Measurements from ENCODE around the gene MOV10L1.

The MOV10L1 gene

GRCh38 chr22:50171319-50171964, 81.6 kb downstream of the MOV10L1 start:
- no peaks in the 10 kb centered on the region for H3K4me1 ChIP-seq (ENCODE audit: control insufficient read depth, low read depth, low read length)
- peaks cover 37% of the 10 kb centered on the region for H3K27me3 ChIP-seq (ENCODE audit: control insufficient read depth, insufficient read depth, low read length)
- no peak overlapping the region for H3K9ac ChIP-seq (ENCODE audit: low read length)
- no peak overlapping the region for H3K27ac ChIP-seq (ENCODE audit: low read length)
- no peaks in the 10 kb centered on the region for H3K36me3 ChIP-seq (ENCODE audit: control insufficient read depth, low read depth, low read length)
- peak overlapping the region; percentile 58 for H3K4me3 ChIP-seq (ENCODE audit: low read length)
- H3K9me3 ChIP-seq (ENCODE audit: control insufficient read depth, low read depth, low read length), result no peaks in the 10 kb centered on the region

GRCh38 chr22:50171965-50172421, 82.2 kb downstream of the MOV10L1 start:
- no peaks in the 10 kb centered on the region for H3K36me3 ChIP-seq (ENCODE audit: control insufficient read depth, low read depth, low read length)
- no peaks in the 10 kb centered on the region for H3K4me1 ChIP-seq (ENCODE audit: control insufficient read depth, low read depth, low read length)
- no peak overlapping the region for H3K27ac ChIP-seq (ENCODE audit: low read length)
- H3K27me3 ChIP-seq (ENCODE audit: control insufficient read depth, insufficient read depth, low read length), result peaks cover 37% of the 10 kb centered on the region
- no peak overlapping the region for H3K4me3 ChIP-seq (ENCODE audit: low read length)
- H3K9ac ChIP-seq (ENCODE audit: low read length), result no peak overlapping the region
- H3K9me3 ChIP-seq (ENCODE audit: control insufficient read depth, low read depth, low read length), result no peaks in the 10 kb centered on the region

GRCh38 chr22:50173311-50173982, 83.6 kb downstream of the MOV10L1 start:
- Histone ChIP-seq H3K4me3 (ENCODE audit: low read length) (no peak overlapping the region), H3K9ac (ENCODE audit: low read length) (no peak overlapping the region), H3K36me3 (ENCODE audit: control insufficient read depth, low read depth, low read length) (no peaks in the 10 kb centered on the region), H3K27me3 (ENCODE audit: control insufficient read depth, insufficient read depth, low read length) (peaks cover 28% of the 10 kb centered on the region), H3K9me3 (ENCODE audit: control insufficient read depth, low read depth, low read length) (no peaks in the 10 kb centered on the region), H3K27ac (ENCODE audit: low read length) (no peak overlapping the region), H3K4me1 (ENCODE audit: control insufficient read depth, low read depth, low read length) (no peaks in the 10 kb centered on the region)

- H3K4me3 ChIP-seq (ENCODE audit: low read length), result no peak overlapping the region
- H3K9ac ChIP-seq (ENCODE audit: low read length), result no peak overlapping the region
- no peaks in the 10 kb centered on the region for H3K9me3 ChIP-seq (ENCODE audit: control insufficient read depth, low read depth, low read length)
- no peaks in the 10 kb centered on the region for H3K4me1 ChIP-seq (ENCODE audit: control insufficient read depth, low read depth, low read length)
- H3K36me3 ChIP-seq (ENCODE audit: control insufficient read depth, low read depth, low read length), result no peaks in the 10 kb centered on the region
- H3K27ac ChIP-seq (ENCODE audit: low read length), result no peak overlapping the region
- peaks cover 22% of the 10 kb centered on the region for H3K27me3 ChIP-seq (ENCODE audit: control insufficient read depth, insufficient read depth, low read length)
Observed at GRCh38 chr22:50173983-50174355, 84.2 kb downstream of the MOV10L1 start.

GRCh38 chr22:50174382-50175190, 84.8 kb downstream of the MOV10L1 start:
- no peak overlapping the region for H3K27ac ChIP-seq (ENCODE audit: low read length)
- H3K4me3 ChIP-seq (ENCODE audit: low read length), result no peak overlapping the region
- H3K4me1 ChIP-seq (ENCODE audit: control insufficient read depth, low read depth, low read length), result no peaks in the 10 kb centered on the region
- H3K36me3 ChIP-seq (ENCODE audit: control insufficient read depth, low read depth, low read length), result no peaks in the 10 kb centered on the region
- no peak overlapping the region for H3K9ac ChIP-seq (ENCODE audit: low read length)
- no peaks in the 10 kb centered on the region for H3K9me3 ChIP-seq (ENCODE audit: control insufficient read depth, low read depth, low read length)
- peaks cover 17% of the 10 kb centered on the region for H3K27me3 ChIP-seq (ENCODE audit: control insufficient read depth, insufficient read depth, low read length)

- Histone ChIP-seq H3K9ac (ENCODE audit: low read length) (no peak overlapping the region), H3K27me3 (ENCODE audit: control insufficient read depth, insufficient read depth, low read length) (peaks cover 17% of the 10 kb centered on the region), H3K4me3 (ENCODE audit: low read length) (no peak overlapping the region)
Observed at GRCh38 chr22:50175191-50175461, 85.3 kb downstream of the MOV10L1 start.

GRCh38 chr22:50175921-50176849, 86.4 kb downstream of the MOV10L1 start:
- H3K27ac ChIP-seq (ENCODE audit: low read length), result no peak overlapping the region
- no peaks in the 10 kb centered on the region for H3K4me1 ChIP-seq (ENCODE audit: control insufficient read depth, low read depth, low read length)
- H3K9me3 ChIP-seq (ENCODE audit: control insufficient read depth, low read depth, low read length), result no peaks in the 10 kb centered on the region
- H3K9ac ChIP-seq (ENCODE audit: low read length), result no peak overlapping the region
- H3K4me3 ChIP-seq (ENCODE audit: low read length), result no peak overlapping the region
- H3K36me3 ChIP-seq (ENCODE audit: control insufficient read depth, low read depth, low read length), result no peaks in the 10 kb centered on the region
- peaks cover 12% of the 10 kb centered on the region for H3K27me3 ChIP-seq (ENCODE audit: control insufficient read depth, insufficient read depth, low read length)

More at GRCh38 chr22:50175191-50175461, 85.3 kb downstream of the MOV10L1 start:
- no peaks in the 10 kb centered on the region for H3K4me1 ChIP-seq (ENCODE audit: control insufficient read depth, low read depth, low read length)
- no peak overlapping the region for H3K27ac ChIP-seq (ENCODE audit: low read length)
- H3K36me3 ChIP-seq (ENCODE audit: control insufficient read depth, low read depth, low read length), result no peaks in the 10 kb centered on the region
- no peaks in the 10 kb centered on the region for H3K9me3 ChIP-seq (ENCODE audit: control insufficient read depth, low read depth, low read length)

- H3K9me3 ChIP-seq (ENCODE audit: control insufficient read depth, low read depth, low read length), result no peaks in the 10 kb centered on the region
- H3K9ac ChIP-seq (ENCODE audit: low read length), result no peak overlapping the region
- peaks cover 4% of the 10 kb centered on the region for H3K27me3 ChIP-seq (ENCODE audit: control insufficient read depth, insufficient read depth, low read length)
- no peaks in the 10 kb centered on the region for H3K36me3 ChIP-seq (ENCODE audit: control insufficient read depth, low read depth, low read length)
- H3K4me3 ChIP-seq (ENCODE audit: low read length), result no peak overlapping the region
- H3K4me1 ChIP-seq (ENCODE audit: control insufficient read depth, low read depth, low read length), result no peaks in the 10 kb centered on the region
- H3K27ac ChIP-seq (ENCODE audit: low read length), result no peak overlapping the region
Observed at GRCh38 chr22:50176850-50177536, 87.2 kb downstream of the MOV10L1 start.

- Histone ChIP-seq H3K9me3 (ENCODE audit: control insufficient read depth, low read depth, low read length) (no peaks in the 10 kb centered on the region), H3K36me3 (ENCODE audit: control insufficient read depth, low read depth, low read length) (no peaks in the 10 kb centered on the region), H3K4me3 (ENCODE audit: low read length) (no peak overlapping the region), H3K27ac (ENCODE audit: low read length) (no peak overlapping the region), H3K27me3 (ENCODE audit: control insufficient read depth, insufficient read depth, low read length) (no peaks in the 10 kb centered on the region), H3K9ac (ENCODE audit: low read length) (no peak overlapping the region), H3K4me1 (ENCODE audit: control insufficient read depth, low read depth, low read length) (no peaks in the 10 kb centered on the region)
Observed at GRCh38 chr22:50177537-50178470, 88.0 kb downstream of the MOV10L1 start.

- Histone ChIP-seq H3K9ac (ENCODE audit: low read length) (no peak overlapping the region), H3K9me3 (ENCODE audit: control insufficient read depth, low read depth, low read length) (no peaks in the 10 kb centered on the region), H3K4me1 (ENCODE audit: control insufficient read depth, low read depth, low read length) (no peaks in the 10 kb centered on the region), H3K27me3 (ENCODE audit: control insufficient read depth, insufficient read depth, low read length) (no peaks in the 10 kb centered on the region), H3K36me3 (ENCODE audit: control insufficient read depth, low read depth, low read length) (no peaks in the 10 kb centered on the region), H3K27ac (ENCODE audit: low read length) (no peak overlapping the region), H3K4me3 (ENCODE audit: low read length) (no peak overlapping the region)
Observed at GRCh38 chr22:50178471-50178864, 88.7 kb downstream of the MOV10L1 start.

Measured in iPS-18a (cell line).